GM18861 (cell line): ENCODE measurements around the gene PIRT.

Source experiments
- ATAC-seq: cut with Tn5 transposase; IDR thresholded peaks from one replicate; pipeline ENCODE4 v1.9.1; 2021; ENCODE audit not compliant: unreplicated experiment

Gene PIRT

GRCh38 chr17:10821770-10822169 lies 16.1 kb downstream of the PIRT start:
- no peak for ATAC-seq

GRCh38 chr17:10821054-10821453 lies 16.8 kb downstream of the PIRT start:
- ATAC-seq = no peak

- no peak for ATAC-seq
Measured at GRCh38 chr17:10815319-10815718, 22.6 kb downstream of the PIRT start.

GRCh38 chr17:10814075-10814474 lies 23.8 kb downstream of the PIRT start:
- ATAC-seq = no peak

GRCh38 chr17:10812674-10813073 lies 25.2 kb downstream of the PIRT start:
- ATAC-seq = no peak

- ATAC-seq = no peak
Measured at GRCh38 chr17:10809605-10810004, 28.3 kb downstream of the PIRT start.

GRCh38 chr17:10807704-10808128 lies 30.2 kb downstream of the PIRT start:
- no peak for ATAC-seq

- ATAC-seq = no peak
Measured at GRCh38 chr17:10806545-10807262, 31.2 kb downstream of the PIRT start.

GRCh38 chr17:10805911-10806310 lies 32.0 kb downstream of the PIRT start:
- no peak for ATAC-seq

- no peak for ATAC-seq
Measured at GRCh38 chr17:10804546-10804945, 33.3 kb downstream of the PIRT start.

- ATAC-seq = no peak
Measured at GRCh38 chr17:10803830-10804475, 33.9 kb downstream of the PIRT start, which contains the start of gene TMEM238L. TMEM238L (minus strand) TSS chr17:10804099; CDS start chr17:10803963, 136 bp downstream.

- ATAC-seq = no peak
Measured at GRCh38 chr17:10803350-10803749, 34.5 kb downstream of the PIRT start.

- no peak for ATAC-seq
Measured at GRCh38 chr17:10802496-10803284, 35.2 kb downstream of the PIRT start.

- ATAC-seq = no peak
Measured at GRCh38 chr17:10799407-10799806, 38.5 kb downstream of the PIRT start.

GRCh38 chr17:10798910-10799309 lies 39.0 kb downstream of the PIRT start:
- ATAC-seq = no peak

- no peak for ATAC-seq
Measured at GRCh38 chr17:10798332-10798749, 39.5 kb downstream of the PIRT start.

GRCh38 chr17:10797476-10798328 lies 40.2 kb downstream of the PIRT start:
- ATAC-seq = no peak

GRCh38 chr17:10793816-10794215 lies 44.1 kb downstream of the PIRT start:
- no peak for ATAC-seq

- ATAC-seq = no peak
Measured at GRCh38 chr17:10793256-10793655, 44.6 kb downstream of the PIRT start.

- no peak for ATAC-seq
Measured at GRCh38 chr17:10792151-10792550, 45.7 kb downstream of the PIRT start.
